Body of pancreas (tissue), 4 donors: ENCODE results near the gene ERRFI1.

Experiments used
- POLR2A ChIP-seq, 3 donors: fragments of 450-650 bp; IDR thresholded peaks; one replicate each; pipeline ENCODE4 v1.6.1; 2016; ENCODE audit warnings: antibody characterized with exemption in 3 of 3, mild to moderate bottlenecking in 2 of 3
- TF ChIP-seq, protein P1 (sequence below), 7 experiments: fragments of 450-650 bp in 4 of 7; fragments of 200-600 bp in 3 of 7; sonication (generic) in 3 of 7; IDR thresholded peaks; one replicate each; pipeline ENCODE4 v1.5.1; 2016 to 2019; ENCODE audit warnings: antibody characterized with exemption in 7 of 7

DNA sequence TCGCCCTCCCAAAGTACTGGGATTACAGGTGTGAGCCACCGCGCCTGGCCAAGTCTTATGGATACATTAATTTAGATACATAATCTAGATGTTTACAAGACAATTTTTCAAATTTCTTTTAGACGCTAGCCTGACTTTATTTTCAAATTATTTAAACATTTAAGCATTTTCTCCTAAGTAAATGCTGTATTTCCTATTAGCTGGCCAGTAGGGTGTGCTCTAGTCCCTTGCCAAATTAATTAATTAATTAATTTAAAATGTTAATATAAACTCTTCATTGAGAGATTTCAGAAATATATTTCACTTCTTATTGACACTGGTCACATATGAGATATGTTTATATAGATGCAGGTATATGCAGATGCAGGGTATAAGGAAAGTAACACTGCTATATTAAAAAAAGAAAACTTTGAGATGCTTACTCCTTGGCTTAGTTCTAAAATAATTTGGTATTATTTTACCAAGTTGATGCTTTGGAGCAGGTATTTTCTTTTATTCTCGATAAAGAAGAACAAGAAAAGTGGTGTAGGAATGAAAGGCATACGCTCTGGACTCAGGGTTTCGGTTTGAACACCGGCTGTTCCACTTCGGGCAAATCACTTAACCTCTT, 5.2 kb upstream of the ERRFI1 start:
- no peak for TF ChIP-seq POLR2A (IDR thresholded peaks at IDR 0.05)
- TF ChIP-seq, protein P1, sequence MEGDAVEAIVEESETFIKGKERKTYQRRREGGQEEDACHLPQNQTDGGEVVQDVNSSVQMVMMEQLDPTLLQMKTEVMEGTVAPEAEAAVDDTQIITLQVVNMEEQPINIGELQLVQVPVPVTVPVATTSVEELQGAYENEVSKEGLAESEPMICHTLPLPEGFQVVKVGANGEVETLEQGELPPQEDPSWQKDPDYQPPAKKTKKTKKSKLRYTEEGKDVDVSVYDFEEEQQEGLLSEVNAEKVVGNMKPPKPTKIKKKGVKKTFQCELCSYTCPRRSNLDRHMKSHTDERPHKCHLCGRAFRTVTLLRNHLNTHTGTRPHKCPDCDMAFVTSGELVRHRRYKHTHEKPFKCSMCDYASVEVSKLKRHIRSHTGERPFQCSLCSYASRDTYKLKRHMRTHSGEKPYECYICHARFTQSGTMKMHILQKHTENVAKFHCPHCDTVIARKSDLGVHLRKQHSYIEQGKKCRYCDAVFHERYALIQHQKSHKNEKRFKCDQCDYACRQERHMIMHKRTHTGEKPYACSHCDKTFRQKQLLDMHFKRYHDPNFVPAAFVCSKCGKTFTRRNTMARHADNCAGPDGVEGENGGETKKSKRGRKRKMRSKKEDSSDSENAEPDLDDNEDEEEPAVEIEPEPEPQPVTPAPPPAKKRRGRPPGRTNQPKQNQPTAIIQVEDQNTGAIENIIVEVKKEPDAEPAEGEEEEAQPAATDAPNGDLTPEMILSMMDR (IDR thresholded peaks at IDR 0.05), result peak; percentile 36 to 84 (median 76)
